ENCODE data around the gene PPP6R1.

The PPP6R1 gene

DNA sequence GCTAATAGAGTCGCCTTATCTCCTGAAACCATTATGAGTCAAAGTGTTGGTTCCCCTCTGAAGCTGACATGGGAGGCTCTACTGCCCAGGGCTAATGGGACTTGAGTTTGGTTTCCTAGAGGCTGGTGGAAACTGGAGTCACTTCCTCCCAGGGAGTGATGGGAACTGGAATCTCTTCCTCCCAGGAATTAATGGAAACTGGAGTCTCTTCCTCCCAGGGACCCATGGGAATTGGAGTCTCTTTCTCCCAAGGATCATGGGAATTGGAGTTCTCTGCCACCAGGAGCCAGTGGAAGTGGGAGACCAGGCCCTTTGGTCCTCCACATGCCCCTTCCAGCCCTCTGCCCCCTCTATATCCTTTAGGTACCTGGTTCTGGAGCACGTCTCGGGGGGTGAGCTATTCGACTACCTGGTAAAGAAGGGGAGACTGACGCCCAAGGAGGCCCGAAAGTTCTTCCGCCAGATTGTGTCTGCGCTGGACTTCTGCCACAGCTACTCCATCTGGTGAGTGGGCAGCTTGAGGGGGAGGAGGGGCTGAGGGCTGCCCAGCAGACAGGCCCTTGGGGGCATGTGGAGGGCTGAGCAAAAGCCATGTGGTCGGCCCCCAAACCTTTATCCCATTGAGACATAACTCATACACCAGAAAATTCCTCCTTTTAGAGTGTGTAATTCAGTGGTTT, 30.4 kb upstream of the PPP6R1 start:
- no peak overlapping the region for H3K4me3 Mint-ChIP-seq
- no peak overlapping the region for H3K27ac Mint-ChIP-seq
- no peaks in the 10 kb centered on the region for H3K4me1 Mint-ChIP-seq (ENCODE audit: low read depth)
- H3K9me3 Mint-ChIP-seq = no peaks in the 10 kb centered on the region
- H3K27me3 Mint-ChIP-seq = peaks cover 36% of the 10 kb centered on the region
- no peaks in the 10 kb centered on the region for H3K36me3 Mint-ChIP-seq (ENCODE audit: low read depth)
- intact Hi-C loops (cut with micrococcal nuclease) = no loop called here

DNA sequence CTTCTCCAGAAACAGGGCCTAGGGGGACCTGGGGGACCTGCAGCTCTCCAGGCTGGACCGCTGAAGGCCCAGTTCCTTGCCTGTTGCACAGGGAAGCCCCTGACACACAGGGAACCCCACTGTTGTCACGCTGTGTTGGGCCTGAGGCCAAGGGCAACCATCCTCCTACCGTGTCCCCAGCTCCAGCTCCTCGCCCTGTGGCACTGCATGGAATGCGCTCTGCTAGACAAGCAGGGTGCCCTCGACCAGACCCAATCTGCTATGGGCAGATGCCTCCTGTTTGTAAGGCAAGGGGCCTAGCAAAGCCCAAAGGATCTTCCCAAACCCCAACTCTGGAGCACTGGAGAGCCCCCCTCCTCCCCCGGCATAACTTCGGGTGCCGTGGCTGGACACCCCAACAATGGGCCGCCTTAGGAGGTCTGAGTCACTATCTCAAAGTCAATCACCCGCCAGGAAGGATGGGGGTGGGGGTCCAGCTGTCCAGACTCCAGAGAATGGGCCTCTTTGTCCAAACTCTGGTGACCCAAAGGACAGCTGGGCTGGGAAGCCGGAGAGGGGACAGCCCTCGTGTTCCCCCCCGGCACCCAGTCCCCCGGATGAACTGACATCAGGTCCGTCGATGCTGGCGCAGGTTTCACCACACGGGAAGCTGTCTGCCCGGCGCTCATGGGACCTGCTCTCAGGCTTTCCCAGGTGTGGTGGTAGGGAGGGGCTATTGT, 28.7 kb upstream of the PPP6R1 start:
- Mint-ChIP-seq H3K27ac (no peak overlapping the region), H3K27me3 (peaks cover 43% of the 10 kb centered on the region), H3K36me3 (ENCODE audit: low read depth) (no peaks in the 10 kb centered on the region), H3K9me3 (no peaks in the 10 kb centered on the region), H3K4me3 (no peak overlapping the region), H3K4me1 (ENCODE audit: low read depth) (no peaks in the 10 kb centered on the region)
- intact Hi-C loops (cut with micrococcal nuclease) = no loop called here

DNA sequence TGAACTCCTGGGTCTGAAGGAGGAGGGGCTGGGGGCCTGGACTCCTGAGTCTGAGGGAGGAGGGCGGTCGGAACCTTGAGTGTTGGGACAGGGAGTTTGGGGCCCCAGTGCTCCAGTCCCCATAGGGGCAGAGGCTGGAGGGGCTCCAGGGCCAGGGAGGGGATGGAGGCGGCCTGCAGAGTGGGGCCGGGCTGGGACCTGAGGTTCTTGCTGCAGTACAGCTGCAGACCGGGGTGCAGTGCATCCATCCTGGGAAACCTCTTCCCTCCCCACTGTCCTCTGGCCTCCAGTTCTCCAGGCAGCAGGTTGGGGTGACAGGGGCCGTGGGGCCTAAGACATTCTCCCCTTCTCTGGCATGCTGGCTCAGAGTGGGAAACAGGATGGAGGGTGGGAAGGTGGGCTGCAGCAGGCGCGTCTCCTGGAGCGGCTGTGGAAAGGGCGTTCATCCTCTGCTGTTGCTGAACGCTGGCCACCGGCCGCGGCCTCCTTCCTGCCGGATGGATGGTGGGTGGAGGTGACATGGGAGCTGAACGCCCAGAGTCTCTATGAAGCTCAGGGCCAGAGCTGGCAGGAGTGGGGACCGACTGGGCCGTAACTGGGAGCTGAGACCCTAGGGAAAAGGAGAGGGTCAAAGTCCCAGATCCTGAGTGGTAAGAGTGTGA, 26.5 kb upstream of the PPP6R1 start:
- Mint-ChIP-seq H3K27me3 (peaks cover 43% of the 10 kb centered on the region), H3K4me1 (ENCODE audit: low read depth) (peaks cover 9% of the 10 kb centered on the region), H3K27ac (no peak overlapping the region), H3K36me3 (ENCODE audit: low read depth) (no peaks in the 10 kb centered on the region), H3K9me3 (no peaks in the 10 kb centered on the region), H3K4me3 (no peak overlapping the region)
- intact Hi-C loops (cut with micrococcal nuclease) = no loop called here

DNA sequence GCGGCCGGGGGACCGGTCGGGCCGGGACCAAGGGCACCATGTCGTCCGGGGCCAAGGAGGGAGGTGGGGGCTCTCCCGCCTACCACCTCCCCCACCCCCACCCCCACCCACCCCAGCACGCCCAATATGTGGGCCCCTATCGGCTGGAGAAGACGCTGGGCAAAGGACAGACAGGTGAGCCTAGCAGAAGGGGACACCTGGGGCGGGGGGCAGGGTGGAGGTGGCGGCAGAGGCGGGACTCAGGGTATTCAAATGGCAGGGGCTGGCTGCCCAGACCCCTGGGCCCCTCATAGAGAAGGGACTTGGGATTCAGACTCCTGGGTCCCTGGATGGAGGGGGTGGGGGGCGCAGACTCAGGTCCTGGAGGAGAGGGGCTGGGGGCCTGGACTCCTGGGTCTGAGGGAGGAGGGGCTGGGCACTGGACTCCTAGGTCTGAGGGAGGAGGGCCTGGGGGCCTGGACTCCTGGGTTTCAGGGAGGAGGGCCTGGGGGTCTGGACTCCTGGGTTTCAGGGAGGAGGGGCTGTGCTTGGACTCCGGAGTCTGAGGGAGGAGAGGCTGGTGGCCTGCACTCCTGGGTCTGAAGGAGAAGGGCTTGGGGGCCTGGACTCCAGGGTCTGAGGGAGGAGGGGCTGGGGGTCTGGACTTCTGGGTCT, 25.7 kb upstream of the PPP6R1 start:
- H3K4me3 Mint-ChIP-seq = no peak overlapping the region

DNA sequence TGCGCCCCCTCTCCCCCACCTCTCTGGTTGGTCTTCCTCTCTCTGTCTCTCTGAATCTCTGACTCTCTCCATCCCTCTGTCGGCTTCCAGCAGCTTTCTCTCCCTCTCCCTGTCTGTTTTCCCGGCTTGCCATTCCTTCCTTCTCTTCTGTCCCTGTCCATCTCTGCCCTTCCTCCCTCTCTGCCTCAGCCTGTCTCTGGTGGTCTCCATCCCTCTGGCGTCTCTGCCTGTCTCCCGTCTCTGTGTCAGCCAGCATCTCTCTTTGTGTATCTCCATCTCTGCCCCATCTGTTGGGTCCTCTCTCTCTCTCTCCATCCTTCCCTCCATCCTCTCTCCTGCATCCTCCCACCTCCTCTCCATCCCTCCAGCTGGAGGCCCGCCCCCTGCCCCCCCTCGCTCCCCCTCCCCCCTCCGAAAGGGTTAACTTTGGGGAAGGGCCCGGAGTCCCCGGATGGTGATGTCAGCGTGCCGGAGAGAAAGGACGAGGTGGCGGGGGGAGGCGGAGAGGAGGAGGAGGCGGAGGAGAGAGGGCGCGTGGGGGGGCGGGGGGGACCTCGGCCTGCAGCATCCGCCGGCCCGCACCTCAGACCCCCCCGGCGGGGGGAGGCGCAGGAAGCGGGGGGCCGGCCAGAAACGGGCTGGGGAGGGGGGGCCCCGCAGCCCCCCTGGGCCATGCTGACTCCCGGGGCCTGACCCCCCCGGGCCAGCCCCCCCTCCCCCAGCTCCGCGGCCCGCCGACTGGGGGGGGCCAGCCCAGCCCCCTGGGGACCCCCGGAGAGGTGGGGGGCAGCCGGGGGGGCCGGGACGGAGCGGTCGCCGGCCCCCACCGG, 24.9 kb upstream of the PPP6R1 start, which contains the start of gene BRSK1:
Gene BRSK1 (plus strand): TSS at position 450 of the 830 bp plus-strand sequence. CDS start 446 bp downstream, outside the sequence.
- Mint-ChIP-seq H3K27ac (no peak within 1 kb of the TSS), H3K27me3 (peaks cover 38% of the 10 kb centered on the region), H3K4me1 (ENCODE audit: low read depth) (peaks cover 22% of the 10 kb centered on the region), H3K36me3 (ENCODE audit: low read depth) (peaks cover 6% of the 10 kb centered on the region), H3K4me3 (no peak within 1 kb of the TSS), H3K9me3 (no peaks in the 10 kb centered on the region)
- intact Hi-C loops (cut with micrococcal nuclease) = no loop called here

More for the DNA sequence above, 25.7 kb upstream of the PPP6R1 start:
- Mint-ChIP-seq H3K36me3 (ENCODE audit: low read depth) (peaks cover 6% of the 10 kb centered on the region), H3K27me3 (peaks cover 42% of the 10 kb centered on the region), H3K9me3 (no peaks in the 10 kb centered on the region), H3K27ac (no peak overlapping the region), H3K4me1 (ENCODE audit: low read depth) (peaks cover 16% of the 10 kb centered on the region)
- intact Hi-C loops (cut with micrococcal nuclease) = no loop called here

- H3K4me3 Mint-ChIP-seq = peak within 1 kb of the TSS; percentile 91
- intact Hi-C loops (cut with micrococcal nuclease) = loop anchor here (1.0 kb wide), 1 partner anchor 21 kb away; the partner anchor contains the start of gene PPP6R1
- H3K36me3 Mint-ChIP-seq (ENCODE audit: low read depth) = peaks cover 24% of the 10 kb centered on the region
- H3K27me3 Mint-ChIP-seq = peaks cover 14% of the 10 kb centered on the region
- peak within 1 kb of the TSS; percentile 92 for H3K27ac Mint-ChIP-seq
- H3K4me1 Mint-ChIP-seq (ENCODE audit: low read depth) = peaks cover 34% of the 10 kb centered on the region
- H3K9me3 Mint-ChIP-seq = no peaks in the 10 kb centered on the region
These were observed 21.2 kb upstream of the PPP6R1 start, which contains the start of gene HSPBP1 for GRCh38 chr19:55279770-55280643. TSS of gene HSPBP1 (minus strand) at chr19:55280110. CDS start at chr19:55279608, 502 bp downstream.

DNA sequence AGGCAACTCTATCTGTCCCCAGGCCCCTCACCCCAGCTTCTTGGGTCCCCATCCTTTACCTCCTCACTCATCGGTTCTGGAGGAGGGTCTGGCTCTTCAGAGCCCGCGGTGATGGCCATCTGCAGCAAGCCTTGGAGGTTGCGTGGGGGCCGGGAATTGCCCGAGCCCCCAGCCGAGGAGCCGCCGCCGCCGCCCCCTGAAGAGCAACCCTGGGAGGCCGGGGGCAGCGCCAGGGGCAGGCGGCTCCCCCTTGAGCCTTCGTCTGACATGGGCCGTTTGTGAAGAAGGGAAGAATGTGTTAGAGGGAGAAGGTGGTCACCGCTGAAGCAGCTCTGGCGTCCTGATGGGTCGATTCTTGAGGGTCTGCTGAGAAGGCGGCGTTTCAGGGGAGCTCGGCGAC, 20.5 kb upstream of the PPP6R1 start:
- H3K4me3 Mint-ChIP-seq = peak overlapping the region; percentile 91
- peaks cover 30% of the 10 kb centered on the region for H3K36me3 Mint-ChIP-seq (ENCODE audit: low read depth)
- peaks cover 34% of the 10 kb centered on the region for H3K4me1 Mint-ChIP-seq (ENCODE audit: low read depth)
- peaks cover 7% of the 10 kb centered on the region for H3K27me3 Mint-ChIP-seq
- peak overlapping the region; percentile 92 for H3K27ac Mint-ChIP-seq
- H3K9me3 Mint-ChIP-seq = no peaks in the 10 kb centered on the region
- intact Hi-C loops (cut with micrococcal nuclease) = no loop called here

- H3K9me3 Mint-ChIP-seq = no peaks in the 10 kb centered on the region
- peaks cover 38% of the 10 kb centered on the region for H3K36me3 Mint-ChIP-seq (ENCODE audit: low read depth)
- peaks cover 34% of the 10 kb centered on the region for H3K4me1 Mint-ChIP-seq (ENCODE audit: low read depth)
- H3K4me3 Mint-ChIP-seq = no peak overlapping the region
- intact Hi-C loops (cut with micrococcal nuclease) = no loop called here
- H3K27ac Mint-ChIP-seq = peak overlapping the region; percentile 92
- peaks cover 5% of the 10 kb centered on the region for H3K27me3 Mint-ChIP-seq
These were observed 19.7 kb upstream of the PPP6R1 start for GRCh38 chr19:55278391-55279135.

GRCh38 chr19:55277494-55277893, 18.7 kb upstream of the PPP6R1 start:
- H3K4me3 Mint-ChIP-seq = no peak overlapping the region
- H3K4me1 Mint-ChIP-seq (ENCODE audit: low read depth) = peaks cover 34% of the 10 kb centered on the region
- no peaks in the 10 kb centered on the region for H3K9me3 Mint-ChIP-seq
- H3K27ac Mint-ChIP-seq = peak overlapping the region; percentile 10
- H3K27me3 Mint-ChIP-seq = no peaks in the 10 kb centered on the region
- peaks cover 49% of the 10 kb centered on the region for H3K36me3 Mint-ChIP-seq (ENCODE audit: low read depth)
- intact Hi-C loops (cut with micrococcal nuclease) = no loop called here

- H3K9me3 Mint-ChIP-seq = no peaks in the 10 kb centered on the region
- H3K4me3 Mint-ChIP-seq = no peak overlapping the region
- no peaks in the 10 kb centered on the region for H3K27me3 Mint-ChIP-seq
- peaks cover 34% of the 10 kb centered on the region for H3K4me1 Mint-ChIP-seq (ENCODE audit: low read depth)
- intact Hi-C loops (cut with micrococcal nuclease) = no loop called here
- peak overlapping the region; percentile 10 for H3K27ac Mint-ChIP-seq
- H3K36me3 Mint-ChIP-seq (ENCODE audit: low read depth) = peaks cover 55% of the 10 kb centered on the region
These were observed 18.1 kb upstream of the PPP6R1 start for GRCh38 chr19:55276720-55277430.

- Mint-ChIP-seq H3K4me3 (no peak overlapping the region), H3K36me3 (ENCODE audit: low read depth) (peaks cover 63% of the 10 kb centered on the region), H3K9me3 (no peaks in the 10 kb centered on the region), H3K4me1 (ENCODE audit: low read depth) (peaks cover 32% of the 10 kb centered on the region), H3K27ac (peak overlapping the region; percentile 10), H3K27me3 (no peaks in the 10 kb centered on the region)
- intact Hi-C loops (cut with micrococcal nuclease) = no loop called here
These were observed 17.3 kb upstream of the PPP6R1 start for GRCh38 chr19:55275851-55276719.
